A549 (cell line): ENCODE data around the gene CDKN3. TPM values are rescaled to one million over a fixed set of nuclear protein-coding genes. Genes with fewer than 3 reads are reported as not detected.

Experiments used
- ATAC-seq, 2 experiments: fragments of 200-7000 bp in 1 of 2; fragments of >200 bp in 1 of 2; cut with Nextera tagmentation in 1 of 2; cut with Tn5 transposase in 1 of 2; 3 replicates each; pipeline versions ENCODE4 v1.8.0 to v1.9.1; 2018 to 2020; ENCODE audit warnings: mild to moderate bottlenecking in 1 of 2, moderate library complexity in 1 of 2
- CTCF ChIA-PET: fragments of 300-600 bp; sonication (Branson Sonifier 250); formaldehyde crosslinking; extraction: SDS; loops from one replicate; lab custom pipeline; 2021; ENCODE audit warnings: antibody characterized with exemption, inconsistent platforms; lab: Yijun Ruan, JAX
- POLR2A ChIA-PET: fragments of 350-600 bp; formaldehyde crosslinking; extraction: SDS; loops from one replicate; lab custom pipeline; 2021; ENCODE audit warnings: antibody characterized with exemption, inconsistent platforms; lab: Yijun Ruan, JAX
- DNase-seq, 2 experiments: peaks; one replicate each; pipeline versions ENCODE4 v3.0.0 to v3.0.0-alpha.2; 2011 to 2016; ENCODE audit warnings: low read depth in 1 of 2, low spot score in 1 of 2
- FAIRE-seq: peaks from 2 replicates; lab custom pipeline; 2011; peaks lifted over from hg19 to GRCh38; lab: Jason Lieb, UNC
- H3K27ac ChIP-seq, 2 experiments: fragments of >200 bp; sonication (Bioruptor Twin); formaldehyde crosslinking; 3 replicates each; pipeline ENCODE4 v1.5.1; 2016 to 2017
- H3K4me1 ChIP-seq: fragments of >200 bp; sonication (Bioruptor Twin); formaldehyde crosslinking; 3 replicates; pipeline ENCODE4 v1.6.1; 2016
- H3K4me2 ChIP-seq: fragments of >200 bp; sonication (Bioruptor Twin); formaldehyde crosslinking; 3 replicates; pipeline ENCODE4 v1.6.1; 2016
- H3K4me3 ChIP-seq: fragments of >200 bp; sonication (Bioruptor Twin); formaldehyde crosslinking; 3 replicates; pipeline ENCODE4 v1.5.1; 2016
- H3K9me3 ChIP-seq: fragments of >200 bp; sonication (Bioruptor Twin); formaldehyde crosslinking; 3 replicates; pipeline ENCODE4 v1.6.1; 2016
- ESRRA ChIP-seq: fragments of 150-350 bp; IDR thresholded peaks from 2 replicates; pipeline ENCODE4 v1.6.1; 2014; ENCODE audit warnings: mild to moderate bottlenecking, low read length, borderline replicate concordance
- FOSB ChIP-seq: fragments of 250-450 bp; sonication (Bioruptor Pico); IDR thresholded peaks from 2 replicates; pipeline ENCODE4 v1.5.0; 2020; ENCODE audit warnings: mild to moderate bottlenecking, moderate library complexity
- GATA3 ChIP-seq: IDR thresholded peaks from 2 replicates; pipeline ENCODE4 v1.6.1; 2012; ENCODE audit warnings: borderline replicate concordance
- HEYL ChIP-seq: fragments of 250-450 bp; sonication (Bioruptor Pico); IDR thresholded peaks from 2 replicates; pipeline ENCODE4 v1.8.0; 2021; ENCODE audit warnings: mild to moderate bottlenecking, moderate library complexity
- HOXB13 ChIP-seq: fragments of 250-450 bp; sonication (Bioruptor Pico); IDR thresholded peaks from 2 replicates; pipeline ENCODE4 v1.5.0; 2020; ENCODE audit warnings: low read depth, mild to moderate bottlenecking, moderate library complexity
- KDM5A ChIP-seq: fragments of 200-600 bp; sonication (generic); IDR thresholded peaks from 2 replicates; pipeline ENCODE4 v1.6.1; 2016; ENCODE audit warnings: antibody characterized with exemption, mild to moderate bottlenecking
- NR3C1 ChIP-seq: fragments of >200 bp; sonication (Bioruptor Twin); formaldehyde crosslinking; IDR thresholded peaks from 3 replicates; pipeline ENCODE4 v1.6.1; 2017
- POLR2A ChIP-seq: IDR thresholded peaks from 2 replicates; pipeline ENCODE4 v1.6.1; 2012; ENCODE audit warnings: mild to moderate bottlenecking, low read length
- RFX5 ChIP-seq: fragments of 450-650 bp; IDR thresholded peaks from 2 replicates; pipeline ENCODE4 v1.7.1; 2014; ENCODE audit warnings: antibody characterized with exemption, mild to moderate bottlenecking, moderate library complexity
- SREBF2 ChIP-seq: fragments of 450-650 bp; IDR thresholded peaks from 2 replicates; pipeline ENCODE4 v1.6.1; 2014; ENCODE audit warnings: mild to moderate bottlenecking, moderate library complexity
- TP53 ChIP-seq: fragments of 250-450 bp; sonication (Bioruptor Pico); IDR thresholded peaks from 2 replicates; pipeline ENCODE4 v1.5.0; 2021; ENCODE audit warnings: mild to moderate bottlenecking, moderate library complexity
- ZC3H11A ChIP-seq: fragments of 450-650 bp; IDR thresholded peaks from 2 replicates; pipeline ENCODE4 v1.6.1; 2014; ENCODE audit warnings: antibody characterized with exemption, mild to moderate bottlenecking
- WGBS: methylation state at CpG from one replicate; pipeline ENCODE4 v1.1.6; 2017; ENCODE audit errors: missing lambda C conversion rate; 5-methylcytosine and 5-hydroxymethylcytosine counted together
- polyA plus RNA-seq, 4 experiments: library from polyadenylated mRNA; depleted of rRNA in 3 of 4; stranded (reverse); fragments of >200 nt; fragmentation: RNase III in 1 of 4; extraction: RNeasy Plus Mini Kit Qiagen cat#74134 plus additional on column Dnase treatment in 1 of 4; gene quantifications; 2 replicates in 3 of 4; 3 replicates in 1 of 4; pipeline ENCODE4 v1.2.3, GENCODE V29; 2011 to 2017
- TF ChIP-seq, protein P1 (sequence below): fragments of 200-600 bp; sonication (generic); IDR thresholded peaks from 2 replicates; pipeline ENCODE4 v1.6.1; 2016; ENCODE audit warnings: antibody characterized with exemption, mild to moderate bottlenecking, moderate library complexity
- TF ChIP-seq, protein P2 (sequence below): fragments of 250-450 bp; sonication (Bioruptor Pico); IDR thresholded peaks from 2 replicates; pipeline ENCODE4 v1.5.0; 2020; ENCODE audit warnings: low read depth, mild to moderate bottlenecking, moderate library complexity
- TF ChIP-seq, protein P3 (sequence below): fragments of >200 bp; sonication (Bioruptor Twin); formaldehyde crosslinking; IDR thresholded peaks from 3 replicates; pipeline ENCODE4 v1.6.1; 2016

The CDKN3 gene
- polyA plus RNA-seq, 2 of the 4 experiments (the other 2 are of a cell fraction): 67.4 to 154 TPM

- no peak overlapping the region for H3K4me2 ChIP-seq
- 87% methylated on average over 2 of the region's 2 CpGs for WGBS
- FAIRE-seq: no peak
- no peak overlapping the region for H3K4me3 ChIP-seq
- H3K9me3 ChIP-seq: no peaks in the 10 kb centered on the region
- CTCF ChIA-PET: interaction anchor here (0.6 to 1.0 kb wide), 2 partner anchors 14 to 265 kb away, joined by 3 read pairs; no protein-coding TSS in a partner anchor
- POLR2A ChIA-PET: no interaction called here
- H3K4me1 ChIP-seq: no peaks in the 10 kb centered on the region
- TF ChIP-seq KDM5A: no peak
- no peak for TF ChIP-seq FOSB
- no peak for TF ChIP-seq POLR2A
- TF ChIP-seq, all 56 proteins: peak for 0
- no peak for DNase-seq
- H3K27ac ChIP-seq: no peak overlapping the region
- ATAC-seq: no peak
Observed at GRCh38 chr14:54425068-54425467, 28.3 kb downstream of the CDKN3 start.

GRCh38 chr14:54425537-54426274, 28.9 kb downstream of the CDKN3 start:
- ChIA-PET POLR2A (no interaction called here), CTCF (interaction anchor here (0.5 to 0.6 kb wide), 2 partner anchors 264 to 292 kb away, joined by 3 read pairs; no protein-coding TSS in a partner anchor)
- WGBS: 95% methylated on average over 3 of the region's 3 CpGs

GRCh38 chr14:54427871-54428270, 31.1 kb downstream of the CDKN3 start:
- ChIA-PET CTCF (no interaction called here), POLR2A (no interaction called here)
- ATAC-seq (no peak), FAIRE-seq (no peak), DNase-seq (no peak)
- TF ChIP-seq, protein P1, sequence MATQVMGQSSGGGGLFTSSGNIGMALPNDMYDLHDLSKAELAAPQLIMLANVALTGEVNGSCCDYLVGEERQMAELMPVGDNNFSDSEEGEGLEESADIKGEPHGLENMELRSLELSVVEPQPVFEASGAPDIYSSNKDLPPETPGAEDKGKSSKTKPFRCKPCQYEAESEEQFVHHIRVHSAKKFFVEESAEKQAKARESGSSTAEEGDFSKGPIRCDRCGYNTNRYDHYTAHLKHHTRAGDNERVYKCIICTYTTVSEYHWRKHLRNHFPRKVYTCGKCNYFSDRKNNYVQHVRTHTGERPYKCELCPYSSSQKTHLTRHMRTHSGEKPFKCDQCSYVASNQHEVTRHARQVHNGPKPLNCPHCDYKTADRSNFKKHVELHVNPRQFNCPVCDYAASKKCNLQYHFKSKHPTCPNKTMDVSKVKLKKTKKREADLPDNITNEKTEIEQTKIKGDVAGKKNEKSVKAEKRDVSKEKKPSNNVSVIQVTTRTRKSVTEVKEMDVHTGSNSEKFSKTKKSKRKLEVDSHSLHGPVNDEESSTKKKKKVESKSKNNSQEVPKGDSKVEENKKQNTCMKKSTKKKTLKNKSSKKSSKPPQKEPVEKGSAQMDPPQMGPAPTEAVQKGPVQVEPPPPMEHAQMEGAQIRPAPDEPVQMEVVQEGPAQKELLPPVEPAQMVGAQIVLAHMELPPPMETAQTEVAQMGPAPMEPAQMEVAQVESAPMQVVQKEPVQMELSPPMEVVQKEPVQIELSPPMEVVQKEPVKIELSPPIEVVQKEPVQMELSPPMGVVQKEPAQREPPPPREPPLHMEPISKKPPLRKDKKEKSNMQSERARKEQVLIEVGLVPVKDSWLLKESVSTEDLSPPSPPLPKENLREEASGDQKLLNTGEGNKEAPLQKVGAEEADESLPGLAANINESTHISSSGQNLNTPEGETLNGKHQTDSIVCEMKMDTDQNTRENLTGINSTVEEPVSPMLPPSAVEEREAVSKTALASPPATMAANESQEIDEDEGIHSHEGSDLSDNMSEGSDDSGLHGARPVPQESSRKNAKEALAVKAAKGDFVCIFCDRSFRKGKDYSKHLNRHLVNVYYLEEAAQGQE: no peak
- no peak for TF ChIP-seq TP53 (CRISPR knock-in tag)
- H3K4me2 ChIP-seq: no peak overlapping the region
- H3K4me3 ChIP-seq: no peak overlapping the region
- no peaks in the 10 kb centered on the region for H3K4me1 ChIP-seq
- WGBS: 93% methylated on average over 3 of the region's 3 CpGs
- no peak overlapping the region for H3K27ac ChIP-seq
- H3K9me3 ChIP-seq: no peaks in the 10 kb centered on the region

More at GRCh38 chr14:54425537-54426274, 28.9 kb downstream of the CDKN3 start:
- ATAC-seq: no peak
- no peak for FAIRE-seq
- no peak for DNase-seq
- Histone ChIP-seq H3K27ac (no peak overlapping the region), H3K9me3 (no peaks in the 10 kb centered on the region), H3K4me3 (no peak overlapping the region), H3K4me2 (no peak overlapping the region), H3K4me1 (no peaks in the 10 kb centered on the region)
- no peak for TF ChIP-seq SREBF2
- TF ChIP-seq, protein P2, sequence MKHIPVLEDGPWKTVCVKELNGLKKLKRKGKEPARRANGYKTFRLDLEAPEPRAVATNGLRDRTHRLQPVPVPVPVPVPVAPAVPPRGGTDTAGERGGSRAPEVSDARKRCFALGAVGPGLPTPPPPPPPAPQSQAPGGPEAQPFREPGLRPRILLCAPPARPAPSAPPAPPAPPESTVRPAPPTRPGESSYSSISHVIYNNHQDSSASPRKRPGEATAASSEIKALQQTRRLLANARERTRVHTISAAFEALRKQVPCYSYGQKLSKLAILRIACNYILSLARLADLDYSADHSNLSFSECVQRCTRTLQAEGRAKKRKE (CRISPR knock-in tag): no peak
- TF ChIP-seq, protein P1: no peak
- no peak for TF ChIP-seq GATA3
- TF ChIP-seq, protein P3, sequence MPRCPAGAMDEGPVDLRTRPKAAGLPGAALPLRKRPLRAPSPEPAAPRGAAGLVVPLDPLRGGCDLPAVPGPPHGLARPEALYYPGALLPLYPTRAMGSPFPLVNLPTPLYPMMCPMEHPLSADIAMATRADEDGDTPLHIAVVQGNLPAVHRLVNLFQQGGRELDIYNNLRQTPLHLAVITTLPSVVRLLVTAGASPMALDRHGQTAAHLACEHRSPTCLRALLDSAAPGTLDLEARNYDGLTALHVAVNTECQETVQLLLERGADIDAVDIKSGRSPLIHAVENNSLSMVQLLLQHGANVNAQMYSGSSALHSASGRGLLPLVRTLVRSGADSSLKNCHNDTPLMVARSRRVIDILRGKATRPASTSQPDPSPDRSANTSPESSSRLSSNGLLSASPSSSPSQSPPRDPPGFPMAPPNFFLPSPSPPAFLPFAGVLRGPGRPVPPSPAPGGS: no peak
- no peak for TF ChIP-seq NR3C1
- no peak for TF ChIP-seq HOXB13 (CRISPR knock-in tag)
- TF ChIP-seq RFX5: no peak
- no peak for TF ChIP-seq ZC3H11A
- no peak for TF ChIP-seq HEYL (CRISPR knock-in tag)
- no peak for TF ChIP-seq ESRRA
